ENCODE results near the gene PHETA1.

The PHETA1 gene
- 2.7 to 6.2 reads per million in 2 donors for total RNA-seq

- peak; percentile 57 for DNase-seq
These were observed at the start of gene PHETA1 for GRCh38 chr12:111368788-111369495. TSS of gene PHETA1 (minus strand) at chr12:111369095. CDS start at chr12:111363427, 5,668 bp downstream.

GRCh38 chr12:111418594-111418880 is 49.6 kb upstream of the PHETA1 start:
- no peak for DNase-seq

- no peak for DNase-seq
These were observed 49.1 kb upstream of the PHETA1 start for GRCh38 chr12:111417784-111418593.

GRCh38 chr12:111417290-111417689 is 48.4 kb upstream of the PHETA1 start:
- no peak for DNase-seq

- DNase-seq, result no peak
These were observed 45.9 kb upstream of the PHETA1 start for GRCh38 chr12:111414711-111415252.

GRCh38 chr12:111413442-111414086 is 44.7 kb upstream of the PHETA1 start:
- no peak for DNase-seq

GRCh38 chr12:111412830-111413441 is 44.0 kb upstream of the PHETA1 start:
- DNase-seq, result no peak

GRCh38 chr12:111412007-111412829 is 43.3 kb upstream of the PHETA1 start:
- no peak for DNase-seq

- DNase-seq, result no peak
These were observed 42.4 kb upstream of the PHETA1 start for GRCh38 chr12:111411185-111411764.

- no peak for DNase-seq
These were observed 41.7 kb upstream of the PHETA1 start for GRCh38 chr12:111410431-111411184.

- no peak for DNase-seq
These were observed 41.0 kb upstream of the PHETA1 start for GRCh38 chr12:111409780-111410430.

GRCh38 chr12:111409403-111409779 is 40.5 kb upstream of the PHETA1 start:
- DNase-seq, result no peak

- DNase-seq, result no peak
These were observed 39.9 kb upstream of the PHETA1 start for GRCh38 chr12:111408686-111409402.

- DNase-seq, result no peak
These were observed 39.2 kb upstream of the PHETA1 start for GRCh38 chr12:111408116-111408440.

- no peak for DNase-seq
These were observed 38.7 kb upstream of the PHETA1 start for GRCh38 chr12:111407377-111408115.

- DNase-seq, result peak; percentile 47
These were observed 37.8 kb upstream of the PHETA1 start for GRCh38 chr12:111406474-111407376.

- no peak for DNase-seq
These were observed 37.1 kb upstream of the PHETA1 start, which contains the start of gene SH2B3 for GRCh38 chr12:111405859-111406473. TSS of gene SH2B3 (plus strand) at chr12:111405923. CDS start at chr12:111418146, 12,223 bp downstream.

Measured in T-helper 9 cell (primary cell).